SJSA1 (cell line): Measurements from ENCODE around the gene TXNRD2. TPM values are rescaled to one million over a fixed set of nuclear protein-coding genes. Genes with fewer than 3 reads are reported as not detected.
A peak's percentile ranks its signal among the peaks of the same experiment; 100 is the strongest.

Experiments used
- DNase-seq, 2 experiments: peaks; one replicate each; pipeline ENCODE4 v3.0.0-alpha.2; 2015 to 2020; ENCODE audit warnings: low spot score in 2 of 2, low read depth in 1 of 2
- H3K27ac ChIP-seq: fragments of 250-450 bp; sonication (Bioruptor Pico); 2 replicates; pipeline ENCODE4 v1.5.1; 2020; ENCODE audit warnings: mild to moderate bottlenecking, moderate library complexity
- H3K27me3 ChIP-seq: fragments of 250-450 bp; sonication (Bioruptor Pico); replicated peaks from 2 replicates; pipeline ENCODE4 v1.5.1; 2020; ENCODE audit warnings: mild to moderate bottlenecking, moderate library complexity
- H3K36me3 ChIP-seq: fragments of 250-450 bp; sonication (Bioruptor Pico); 2 replicates; pipeline ENCODE4 v1.5.1; 2020; ENCODE audit warnings: mild to moderate bottlenecking
- H3K4me1 ChIP-seq: fragments of 250-450 bp; sonication (Bioruptor Pico); replicated peaks from 2 replicates; pipeline ENCODE4 v1.6.1; 2021; ENCODE audit warnings: mild to moderate bottlenecking
- H3K4me3 ChIP-seq: fragments of 250-450 bp; sonication (Bioruptor Pico); 2 replicates; pipeline ENCODE4 v1.5.1; 2020; ENCODE audit warnings: mild to moderate bottlenecking
- H3K9me3 ChIP-seq: fragments of 250-450 bp; sonication (Bioruptor Pico); replicated peaks from 2 replicates; pipeline ENCODE4 v1.5.1; 2020; ENCODE audit warnings: mild to moderate bottlenecking
- total RNA-seq: library from RNA; depleted of rRNA; stranded (reverse); fragments of >200 nt; shearing (Covaris generic); gene quantifications from 2 replicates; pipeline ENCODE4 v1.2.3, GENCODE V29; 2014; rRNA removed

TXNRD2 gene
- total RNA-seq = 25.5 and 42.5 TPM in 2 replicates

GRCh38 chr22:19941365-19942082 is at the start of gene TXNRD2, which contains the start of gene COMT:
Gene TXNRD2, minus strand, starts transcription at chr22:19941818. Its CDS starts 15 bp downstream, at chr22:19941803.
Gene COMT, plus strand, starts transcription at chr22:19941772. Its CDS starts 20,755 bp downstream, at chr22:19962527.
- Histone ChIP-seq H3K4me1 (peaks cover 46% of the 10 kb centered on the region), H3K9me3 (no peaks in the 10 kb centered on the region), H3K27ac (peak within 1 kb of the TSS; percentile 98), H3K4me3 (peak within 1 kb of the TSS; percentile 57), H3K36me3 (peaks cover 12% of the 10 kb centered on the region; the same call in 1 of the 2 replicates), H3K27me3 (no peaks in the 10 kb centered on the region)
- DNase-seq = peak; percentile 63 to 77

GRCh38 chr22:19991395-19991644 is 49.7 kb upstream of the TXNRD2 start:
- Histone ChIP-seq H3K4me3 (no peak overlapping the region), H3K36me3 (no peaks in the 10 kb centered on the region), H3K27me3 (no peaks in the 10 kb centered on the region), H3K9me3 (no peaks in the 10 kb centered on the region), H3K27ac (no peak overlapping the region), H3K4me1 (peaks cover 14% of the 10 kb centered on the region)
- DNase-seq = no peak

GRCh38 chr22:19990609-19991394 is 49.2 kb upstream of the TXNRD2 start:
- Histone ChIP-seq H3K27ac (no peak overlapping the region), H3K9me3 (no peaks in the 10 kb centered on the region), H3K27me3 (no peaks in the 10 kb centered on the region), H3K4me3 (no peak overlapping the region), H3K36me3 (no peaks in the 10 kb centered on the region), H3K4me1 (peaks cover 18% of the 10 kb centered on the region)
- DNase-seq = no peak

GRCh38 chr22:19990188-19990587 is 48.6 kb upstream of the TXNRD2 start:
- H3K27me3 ChIP-seq = no peaks in the 10 kb centered on the region
- H3K9me3 ChIP-seq = no peaks in the 10 kb centered on the region
- no peak overlapping the region for H3K4me3 ChIP-seq
- H3K27ac ChIP-seq = no peak overlapping the region
- DNase-seq = no peak
- H3K36me3 ChIP-seq = no peaks in the 10 kb centered on the region
- H3K4me1 ChIP-seq = peaks cover 18% of the 10 kb centered on the region

GRCh38 chr22:19989725-19990067 is 48.1 kb upstream of the TXNRD2 start:
- H3K4me3 ChIP-seq = no peak overlapping the region
- no peak for DNase-seq
- H3K9me3 ChIP-seq = no peaks in the 10 kb centered on the region
- no peaks in the 10 kb centered on the region for H3K27me3 ChIP-seq
- H3K36me3 ChIP-seq = no peaks in the 10 kb centered on the region
- peaks cover 18% of the 10 kb centered on the region for H3K4me1 ChIP-seq
- H3K27ac ChIP-seq = no peak overlapping the region

- Histone ChIP-seq H3K4me3 (no peak overlapping the region), H3K9me3 (no peaks in the 10 kb centered on the region), H3K36me3 (no peaks in the 10 kb centered on the region), H3K4me1 (peaks cover 23% of the 10 kb centered on the region), H3K27ac (no peak overlapping the region), H3K27me3 (no peaks in the 10 kb centered on the region)
- DNase-seq = no peak
Observed at GRCh38 chr22:19988965-19989724, 47.5 kb upstream of the TXNRD2 start.

- Histone ChIP-seq H3K36me3 (no peaks in the 10 kb centered on the region), H3K4me1 (peaks cover 28% of the 10 kb centered on the region), H3K4me3 (no peak overlapping the region), H3K27me3 (no peaks in the 10 kb centered on the region), H3K9me3 (no peaks in the 10 kb centered on the region), H3K27ac (no peak overlapping the region)
- no peak for DNase-seq
Observed at GRCh38 chr22:19988331-19988808, 46.8 kb upstream of the TXNRD2 start.

- Histone ChIP-seq H3K27me3 (no peaks in the 10 kb centered on the region), H3K36me3 (no peaks in the 10 kb centered on the region), H3K4me1 (peaks cover 28% of the 10 kb centered on the region), H3K4me3 (no peak overlapping the region), H3K27ac (no peak overlapping the region), H3K9me3 (no peaks in the 10 kb centered on the region)
- DNase-seq = no peak
Observed at GRCh38 chr22:19987394-19988306, 46.0 kb upstream of the TXNRD2 start.

- H3K9me3 ChIP-seq = no peaks in the 10 kb centered on the region
- H3K27ac ChIP-seq = no peak overlapping the region
- DNase-seq = peak; percentile 71 to 78
- H3K4me1 ChIP-seq = peaks cover 26% of the 10 kb centered on the region
- H3K36me3 ChIP-seq = no peaks in the 10 kb centered on the region
- peak overlapping the region; percentile 49 for H3K4me3 ChIP-seq
- H3K27me3 ChIP-seq = no peaks in the 10 kb centered on the region
Observed at GRCh38 chr22:19986410-19987341, 45.1 kb upstream of the TXNRD2 start.

GRCh38 chr22:19986011-19986409 is 44.4 kb upstream of the TXNRD2 start:
- no peak for DNase-seq
- H3K9me3 ChIP-seq = no peaks in the 10 kb centered on the region
- no peaks in the 10 kb centered on the region for H3K36me3 ChIP-seq
- peaks cover 21% of the 10 kb centered on the region for H3K4me1 ChIP-seq
- H3K27ac ChIP-seq = no peak overlapping the region
- H3K27me3 ChIP-seq = no peaks in the 10 kb centered on the region
- H3K4me3 ChIP-seq = peak overlapping the region; percentile 49

GRCh38 chr22:19984851-19985811 is 43.5 kb upstream of the TXNRD2 start:
- no peaks in the 10 kb centered on the region for H3K9me3 ChIP-seq
- H3K4me3 ChIP-seq = no peak overlapping the region
- no peak overlapping the region for H3K27ac ChIP-seq
- H3K4me1 ChIP-seq = peaks cover 21% of the 10 kb centered on the region
- H3K27me3 ChIP-seq = no peaks in the 10 kb centered on the region
- DNase-seq = no peak
- no peaks in the 10 kb centered on the region for H3K36me3 ChIP-seq
